Panc1 (cell line): ENCODE results near the gene CNTROB. TPM values are rescaled to one million over a fixed set of nuclear protein-coding genes. Genes with fewer than 3 reads are reported as not detected.

Source experiments
- ATAC-seq: fragments of 200-7000 bp; cut with Tn5 transposase; 2 replicates; pipeline ENCODE4 v1.9.1; 2020; ENCODE audit warnings: mild to moderate bottlenecking, moderate library complexity
- BruUV-seq: library from RNA; stranded (reverse); fragments of 400-500 nt; replicated peaks from 2 replicates; lab custom pipeline; 2021; lab: Mats Ljungman, UMichigan
- CTCF ChIA-PET: fragments of 300-600 bp; sonication (Branson Sonifier 250); formaldehyde crosslinking; loops from one replicate; lab custom pipeline; 2022; ENCODE audit warnings: antibody characterized with exemption; lab: Charles Lee
- POLR2A ChIA-PET: fragments of 300-600 bp; sonication (Branson Sonifier 250); formaldehyde crosslinking; loops from one replicate; lab custom pipeline; 2022; ENCODE audit warnings: antibody characterized with exemption; lab: Charles Lee
- DNase-seq: peaks from one replicate; pipeline ENCODE4 v3.0.0-alpha.2; 2010; ENCODE audit warnings: low read depth, low spot score
- H3K27ac ChIP-seq: 2 replicates; pipeline ENCODE4 v1.5.1; 2011; ENCODE audit warnings: mild to moderate bottlenecking, low read length, inconsistent platforms
- H3K27me3 ChIP-seq: fragments of 200-500 bp; sonication (Bioruptor generic); 2 replicates; pipeline ENCODE4 v1.6.0; 2014; ENCODE audit warnings: low read length, inconsistent platforms; ENCODE audit not compliant: control insufficient read depth, insufficient read depth
- H3K36me3 ChIP-seq: fragments of 200-500 bp; sonication (Bioruptor generic); 2 replicates; pipeline ENCODE4 v1.5.1; 2014; ENCODE audit warnings: inconsistent platforms, mild to moderate bottlenecking, low read length, moderate library complexity; ENCODE audit not compliant: control insufficient read depth, insufficient read depth
- H3K4me1 ChIP-seq: 2 replicates; pipeline ENCODE4 v1.5.1; 2011; ENCODE audit warnings: inconsistent platforms, mild to moderate bottlenecking, low read length, moderate library complexity; ENCODE audit not compliant: control insufficient read depth, insufficient read depth
- H3K4me3 ChIP-seq, 2 experiments: 2 replicates each; pipeline ENCODE4 v1.5.1; 2011 to 2012; ENCODE audit warnings: low read depth in 2 of 2, low read length in 2 of 2, mild to moderate bottlenecking in 2 of 2, inconsistent platforms in 1 of 2, moderate library complexity in 1 of 2
- H3K9me3 ChIP-seq: fragments of 200-500 bp; sonication (Bioruptor generic); 2 replicates; pipeline ENCODE4 v1.5.1; 2014; ENCODE audit warnings: low read depth, mild to moderate bottlenecking, inconsistent platforms, low read length, moderate library complexity; ENCODE audit not compliant: control insufficient read depth, insufficient read depth
- CTCF ChIP-seq: fragments of 450-650 bp; IDR thresholded peaks from 2 replicates; pipeline ENCODE4 v1.5.1; 2017; ENCODE audit warnings: mild to moderate bottlenecking
- POLR2AphosphoS5 ChIP-seq: IDR thresholded peaks from 2 replicates; pipeline ENCODE4 v1.6.1; 2012; ENCODE audit warnings: mild to moderate bottlenecking, low read depth, low read length, moderate library complexity
- REST ChIP-seq, 2 experiments: IDR thresholded peaks; 2 replicates each; pipeline ENCODE4 v1.6.1; 2011 to 2012; ENCODE audit warnings: low read depth in 2 of 2, control low read depth in 1 of 2, low read length in 1 of 2, mild to moderate bottlenecking in 1 of 2, moderate library complexity in 1 of 2; ENCODE audit not compliant: insufficient read depth in 1 of 2
- SIN3A ChIP-seq: IDR thresholded peaks from 2 replicates; pipeline ENCODE4 v1.6.1; 2012; ENCODE audit warnings: low read depth, mild to moderate bottlenecking, low read length, moderate library complexity, borderline replicate concordance; ENCODE audit not compliant: insufficient read depth
- TCF7L2 ChIP-seq: IDR thresholded peaks from 2 replicates; pipeline ENCODE4 v1.6.1; 2011; ENCODE audit warnings: mild to moderate bottlenecking, low read depth, low read length, inconsistent platforms
- in situ Hi-C: cut with HindIII; loops from 2 replicates; pipeline ENCODE4 v1.10.0; 2016; ENCODE audit warnings: low sequenced_read_pairs, low pct_unique_long_range_greater_than_20kb
- intact Hi-C: fragments of 100-400 bp; cut with micrococcal nuclease; formaldehyde crosslinking; loops from one replicate; pipeline ENCODE4 v1.10.0; 2022; ENCODE audit not compliant: unreplicated experiment
- total RNA-seq: library from RNA; stranded (reverse); gene quantifications from one replicate; pipeline ENCODE4 v1.2.1, GENCODE V29; 2021; ENCODE audit not compliant: unreplicated experiment

CNTROB gene
- total RNA-seq, 1 experiment from 2014 or later: 60.5 TPM

- Histone ChIP-seq H3K4me1 (no peaks in the 10 kb centered on the region), H3K9me3 (no peaks in the 10 kb centered on the region), H3K27me3 (no peaks in the 10 kb centered on the region), H3K36me3 (peaks cover 15% of the 10 kb centered on the region), H3K4me3 (no peak overlapping the region), H3K27ac (no peak overlapping the region)
- intact Hi-C loops: no loop called here
- POLR2A ChIA-PET: no interaction called here
- in situ Hi-C loops: no loop called here
- no peak for TF ChIP-seq SIN3A
- TF ChIP-seq POLR2AphosphoS5: no peak
- no peak for TF ChIP-seq CTCF
- no peak for TF ChIP-seq REST (IDR thresholded peaks at IDR 0.05; ENCODE audit: insufficient read depth in 1 of 2, low read depth in 2 of 2, low read length in 1 of 2)
- TF ChIP-seq TCF7L2: no peak
- DNase-seq (no peak), ATAC-seq (no peak)
- CTCF ChIA-PET: no interaction called here
- no TSS peak for BruUV-seq
Measured at GRCh38 chr17:7947651-7948050, 15.6 kb downstream of the CNTROB start.

GRCh38 chr17:7950578-7950977 is 18.6 kb downstream of the CNTROB start:
- H3K36me3 ChIP-seq: peaks cover 14% of the 10 kb centered on the region
- CTCF ChIA-PET: no interaction called here
- in situ Hi-C loops: no loop called here
- ATAC-seq (no peak), DNase-seq (no peak)
- H3K4me3 ChIP-seq: no peak overlapping the region
- POLR2A ChIA-PET: no interaction called here
- intact Hi-C loops: no loop called here
- H3K27me3 ChIP-seq: no peaks in the 10 kb centered on the region
- H3K9me3 ChIP-seq: no peaks in the 10 kb centered on the region
- no peaks in the 10 kb centered on the region for H3K4me1 ChIP-seq
- BruUV-seq: no TSS peak
- TF ChIP-seq TCF7L2 (no peak), POLR2AphosphoS5 (no peak), REST (IDR thresholded peaks at IDR 0.05; ENCODE audit: insufficient read depth in 1 of 2, low read depth in 2 of 2, low read length in 1 of 2) (no peak), SIN3A (no peak), CTCF (no peak)
- no peak overlapping the region for H3K27ac ChIP-seq
